C4-2B (cell line): ENCODE data around the gene PXN.

Experiments
- H3K27ac ChIP-seq: fragments of 450-650 bp; 2 replicates; pipeline ENCODE4 v1.5.1; 2017
- CTCF ChIP-seq: fragments of 450-650 bp; conservative IDR thresholded peaks from 2 replicates; pipeline ENCODE4 v1.5.1; 2017; ENCODE audit warnings: mild to moderate bottlenecking
- ZFX ChIP-seq: fragments of 450-650 bp; IDR thresholded peaks from 2 replicates; pipeline ENCODE4 v1.6.1; 2017

The PXN gene

GRCh38 chr12:120223458-120224303 lies 41.8 kb downstream of the PXN start:
- TF ChIP-seq CTCF (no peak), ZFX (no peak)
- H3K27ac ChIP-seq: no peak overlapping the region

GRCh38 chr12:120222288-120222832 lies 43.2 kb downstream of the PXN start:
- no peak overlapping the region for H3K27ac ChIP-seq
- TF ChIP-seq CTCF: no peak
- TF ChIP-seq ZFX: no peak

- no peak overlapping the region for H3K27ac ChIP-seq
- no peak for TF ChIP-seq ZFX
- no peak for TF ChIP-seq CTCF
Observed at GRCh38 chr12:120221576-120221900, 44.0 kb downstream of the PXN start.

GRCh38 chr12:120220838-120221575 lies 44.5 kb downstream of the PXN start:
- TF ChIP-seq ZFX: no peak
- no peak for TF ChIP-seq CTCF
- H3K27ac ChIP-seq: no peak overlapping the region

GRCh38 chr12:120218680-120219606 lies 46.6 kb downstream of the PXN start:
- H3K27ac ChIP-seq: no peak overlapping the region
- TF ChIP-seq CTCF (no peak), ZFX (no peak)

GRCh38 chr12:120216742-120217605 lies 48.6 kb downstream of the PXN start:
- TF ChIP-seq ZFX: no peak
- no peak for TF ChIP-seq CTCF
- H3K27ac ChIP-seq: no peak overlapping the region
